IMR-90 (cell line): Measurements from ENCODE around the gene TOX3. TPM values are rescaled to one million over a fixed set of nuclear protein-coding genes. Genes with fewer than 3 reads are reported as not detected.

Source experiments
- ATAC-seq: fragments of 200-7000 bp; cut with Tn5 transposase; 2 replicates; pipeline ENCODE4 v1.9.1; 2020; ENCODE audit warnings: low read depth, mild to moderate bottlenecking, moderate library complexity
- BruUV-seq: library from RNA; stranded (reverse); fragments of 400-500 nt; replicated peaks from 2 replicates; lab custom pipeline; 2021; lab: Mats Ljungman, UMichigan
- CTCF ChIA-PET: fragments of 300-600 bp; formaldehyde crosslinking; extraction: SDS; loops from one replicate; lab custom pipeline; 2021; ENCODE audit warnings: antibody characterized with exemption; lab: Yijun Ruan, JAX
- POLR2A ChIA-PET: fragments of 300-600 bp; sonication (Branson Sonifier 250); formaldehyde crosslinking; loops from one replicate; lab custom pipeline; 2022; ENCODE audit warnings: antibody characterized with exemption; ENCODE audit not compliant: unreplicated experiment; lab: Charles Lee
- DNase-seq: peaks from one replicate; pipeline ENCODE4 v3.0.0; 2013
- H2AFZ ChIP-seq: replicated peaks from 2 replicates; pipeline ENCODE3; 2013; ENCODE audit warnings: low read length, mild to moderate bottlenecking; ENCODE audit not compliant: poor library complexity
- H2AK5ac ChIP-seq: 2 replicates; pipeline ENCODE4 v1.6.1; 2013; ENCODE audit warnings: low read depth, low read length, inconsistent platforms
- H2AK9ac ChIP-seq: replicated peaks from 2 replicates; pipeline ENCODE3; 2013; ENCODE audit warnings: mild to moderate bottlenecking, low read depth, low read length, moderate library complexity; ENCODE audit not compliant: poor library complexity
- H2BK120ac ChIP-seq: 2 replicates; pipeline ENCODE4 v1.6.1; 2013; ENCODE audit warnings: low read depth, low read length, inconsistent platforms
- H2BK15ac ChIP-seq: 3 replicates; pipeline ENCODE4 v1.6.1; 2013; ENCODE audit warnings: low read depth, low read length, inconsistent platforms
- H2BK20ac ChIP-seq: 2 replicates; pipeline ENCODE4 v1.6.1; 2013; ENCODE audit warnings: low read depth, mild to moderate bottlenecking, inconsistent platforms, low read length, moderate library complexity
- H2BK5ac ChIP-seq: 2 replicates; pipeline ENCODE4 v1.6.1; 2013; ENCODE audit warnings: mild to moderate bottlenecking, low read depth, low read length, inconsistent platforms; ENCODE audit not compliant: poor library complexity, severe bottlenecking
- H3K14ac ChIP-seq: replicated peaks from 2 replicates; pipeline ENCODE4 v1.6.1; 2013; ENCODE audit warnings: low read depth, low read length, inconsistent platforms
- H3K18ac ChIP-seq: 2 replicates; pipeline ENCODE4 v1.6.1; 2013; ENCODE audit warnings: low read depth, low read length, control low read depth
- H3K23ac ChIP-seq: 2 replicates; pipeline ENCODE4 v1.6.1; 2013; ENCODE audit warnings: low read depth, low read length, inconsistent platforms
- H3K27ac ChIP-seq: 2 replicates; pipeline ENCODE4 v1.5.1; 2013; ENCODE audit warnings: mild to moderate bottlenecking, control low read depth, low read length; ENCODE audit not compliant: insufficient read depth
- H3K27me3 ChIP-seq: 2 replicates; pipeline ENCODE4 v1.6.1; 2013; ENCODE audit warnings: low read length; ENCODE audit not compliant: control insufficient read depth, insufficient read depth
- H3K36me3 ChIP-seq: 2 replicates; pipeline ENCODE4 v1.6.1; 2013; ENCODE audit warnings: low read length, mixed read lengths; ENCODE audit not compliant: control insufficient read depth, insufficient read depth
- H3K4ac ChIP-seq: 2 replicates; pipeline ENCODE4 v1.6.1; 2013; ENCODE audit warnings: low read depth, low read length, inconsistent platforms
- H3K4me1 ChIP-seq: 2 replicates; pipeline ENCODE4 v1.6.1; 2013; ENCODE audit warnings: low read length, mixed read lengths; ENCODE audit not compliant: control insufficient read depth, insufficient read depth
- H3K4me2 ChIP-seq: 2 replicates; pipeline ENCODE4 v1.6.1; 2013; ENCODE audit warnings: low read depth, mild to moderate bottlenecking, control low read depth, low read length, moderate library complexity
- H3K4me3 ChIP-seq: 2 replicates; pipeline ENCODE4 v1.5.1; 2013; ENCODE audit warnings: low read depth, mild to moderate bottlenecking, control low read depth, low read length, moderate library complexity; ENCODE audit not compliant: insufficient read depth
- H3K56ac ChIP-seq: 2 replicates; pipeline ENCODE4 v1.6.1; 2013; ENCODE audit warnings: low read length, inconsistent platforms; ENCODE audit not compliant: insufficient read depth; ENCODE audit errors: extremely low read depth
- H3K79me1 ChIP-seq, 2 experiments: 2 replicates each; pipeline ENCODE4 v1.6.1; 2013; ENCODE audit warnings: low read length in 2 of 2, inconsistent platforms in 1 of 2, low read depth in 1 of 2
- H3K9ac ChIP-seq: 2 replicates; pipeline ENCODE4 v1.6.1; 2013; ENCODE audit warnings: low read depth, low read length, control low read depth
- H3K9me1 ChIP-seq: 2 replicates; pipeline ENCODE4 v1.6.1; 2013; ENCODE audit warnings: low read length, inconsistent platforms; ENCODE audit not compliant: insufficient read depth
- H3K9me3 ChIP-seq: 2 replicates; pipeline ENCODE4 v1.6.1; 2013; ENCODE audit warnings: low read length; ENCODE audit not compliant: control insufficient read depth, insufficient read depth
- H4K20me1 ChIP-seq: 2 replicates; pipeline ENCODE4 v1.6.1; 2013; ENCODE audit warnings: low read length, inconsistent platforms; ENCODE audit not compliant: insufficient read depth
- H4K5ac ChIP-seq: 2 replicates; pipeline ENCODE4 v1.6.1; 2013; ENCODE audit warnings: mild to moderate bottlenecking, low read depth, low read length, control low read depth
- H4K8ac ChIP-seq, 2 experiments: 2 replicates each; pipeline ENCODE4 v1.6.1; 2013; ENCODE audit warnings: low read depth in 2 of 2, low read length in 2 of 2, control low read depth in 1 of 2, inconsistent platforms in 1 of 2
- H4K91ac ChIP-seq: 2 replicates; pipeline ENCODE4 v1.6.1; 2013; ENCODE audit warnings: low read depth, low read length, inconsistent platforms; ENCODE audit not compliant: insufficient read depth
- MAZ ChIP-seq: IDR thresholded peaks from 2 replicates; pipeline ENCODE4 v1.6.1; 2012; ENCODE audit warnings: low read depth, mild to moderate bottlenecking, low read length, improper control_type of control experiment, moderate library complexity, borderline replicate concordance
- RAD21 ChIP-seq: IDR thresholded peaks from 2 replicates; pipeline ENCODE4 v1.6.1; 2012; ENCODE audit warnings: low read length, improper control_type of control experiment
- WGBS, 2 experiments: methylation state at CpG; one replicate each; pipeline versions ENCODE4 v1.1.5 to v1.1.7; 2013; ENCODE audit warnings: missing lambda C conversion rate in 2 of 2; ENCODE audit not compliant: insufficient read length in 1 of 2; ENCODE audit errors: extremely low coverage in 2 of 2; 5-methylcytosine and 5-hydroxymethylcytosine counted together
- dilution Hi-C: fragments of 300-500 bp; cut with HindIII; formaldehyde crosslinking; loops from one replicate; pipeline ENCODE4 v1.14.3; 2018; ENCODE audit warnings: low sequenced_read_pairs; ENCODE audit not compliant: unreplicated experiment
- in situ Hi-C: fragments of 300-500 bp; cut with MboI; formaldehyde crosslinking; loops from 3 replicates; pipeline ENCODE4 v1.14.3; 2019; ENCODE audit warnings: low sequenced_read_pairs, inconsistent platforms, mixed read lengths
- intact Hi-C: fragments of 100-400 bp; cut with micrococcal nuclease; formaldehyde crosslinking; loops from 2 replicates; pipeline ENCODE4 v1.10.0; 2022
- polyA plus RNA-seq, 3 experiments: library from polyadenylated mRNA; depleted of rRNA; stranded (reverse); fragments of >200 nt; gene quantifications; 2 replicates each; pipeline ENCODE4 v1.2.3, GENCODE V29; 2012; ENCODE audit warnings: low replicate concordance in 1 of 3
- total RNA-seq: library from RNA; depleted of rRNA; stranded (reverse); fragments of >200 nt; gene quantifications from 2 replicates; pipeline ENCODE4 v1.2.3, GENCODE V29; 2012

TOX3 gene
- total and polyA plus RNA-seq, 2 of the 4 experiments (the other 2 are of a cell fraction): not detected

DNA sequence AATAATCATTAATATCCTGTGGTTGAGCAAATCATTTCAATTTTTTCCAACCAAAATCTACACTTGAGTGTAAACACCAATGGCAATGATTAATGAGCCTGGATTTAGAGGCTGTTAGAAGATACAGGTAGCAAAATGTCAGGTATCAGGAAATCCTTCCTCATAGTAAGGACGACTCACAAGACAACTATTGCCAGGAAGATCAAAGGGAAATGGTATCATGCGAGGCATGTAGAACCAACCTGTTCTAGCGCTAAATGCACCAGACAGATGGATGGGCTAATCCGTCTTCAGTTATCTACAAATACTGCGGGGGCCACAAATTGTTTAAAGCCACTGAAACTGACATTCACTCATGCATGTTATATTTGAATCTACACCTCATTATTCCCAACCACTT, 28.1 kb downstream of the TOX3 start:
- Histone ChIP-seq H3K4me1 (no peaks in the 10 kb centered on the region), H2BK15ac (no peak overlapping the region), H3K79me1 (no peaks in the 10 kb centered on the region), H3K4me3 (no peak overlapping the region), H4K91ac (no peak overlapping the region), H3K18ac (no peak overlapping the region), H4K8ac (no peak overlapping the region), H2AFZ (no peak overlapping the region), H3K4me2 (no peak overlapping the region), H2AK5ac (no peak overlapping the region), H2BK5ac (no peak overlapping the region), H2BK20ac (no peak overlapping the region), H3K36me3 (no peaks in the 10 kb centered on the region), H3K9me3 (0 out of 2 replicates have a peak, but pooled peaks cover 1% of the 10 kb centered on the region), H3K9ac (no peak overlapping the region), H3K9me1 (no peaks in the 10 kb centered on the region), H4K5ac (no peak overlapping the region), H4K20me1 (no peaks in the 10 kb centered on the region), H3K14ac (no peak overlapping the region), H2AK9ac (no peak overlapping the region), H3K56ac (no peak overlapping the region), H3K23ac (no peak overlapping the region), H3K27ac (no peak overlapping the region), H3K4ac (no peak overlapping the region), H3K27me3 (no peaks in the 10 kb centered on the region), H2BK120ac (no peak overlapping the region)
- dilution Hi-C loops: no loop called here
- 70% methylated on average over 2 of the region's 5 CpGs; no CpG with 5 or more reads in 1 of the 2 experiments for WGBS, 2 experiments
- POLR2A ChIA-PET: no interaction called here
- in situ Hi-C loops: no loop called here
- ATAC-seq (no peak), DNase-seq (no peak)
- TF ChIP-seq RAD21: no peak
- no peak for TF ChIP-seq MAZ
- CTCF ChIA-PET: interaction anchor here (0.6 kb wide), 1 partner anchor 8 kb away, joined by 3 read pairs; no protein-coding TSS in a partner anchor
- no TSS peak for BruUV-seq
- intact Hi-C loops: no loop called here
